HG03575 (cell line): Measurements from ENCODE around the gene CRYGN.
A peak's percentile ranks its signal among the peaks of the same experiment; 100 is the strongest.

ENCODE experiments used
- ATAC-seq: cut with Tn5 transposase; IDR thresholded peaks from one replicate; pipeline ENCODE4 v1.9.1; 2021; ENCODE audit not compliant: unreplicated experiment, insufficient number of reproducible peaks, low FRiP score; ENCODE audit errors: extremely low read depth

CRYGN gene

DNA sequence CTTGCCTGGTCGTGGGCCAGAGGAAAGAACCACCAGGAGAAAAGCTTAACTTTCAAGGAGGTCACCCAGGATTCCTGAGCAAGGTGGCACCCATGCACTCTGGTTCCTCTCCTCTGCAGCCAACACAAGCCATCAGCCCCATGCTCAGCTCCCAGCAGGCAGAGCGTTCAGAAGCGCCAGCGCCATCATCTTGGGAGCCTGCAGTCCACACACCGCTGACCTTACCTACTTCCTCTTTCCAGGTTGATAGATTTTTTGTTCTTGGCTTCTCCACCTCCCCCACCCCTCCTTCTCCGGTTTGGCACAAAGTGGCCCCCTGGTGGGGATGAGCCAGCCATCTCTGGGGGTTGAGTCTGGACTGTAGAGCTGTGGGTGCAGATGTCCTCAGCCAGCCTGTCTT lies 28.4 kb downstream of the CRYGN start:
- no peak for ATAC-seq

DNA sequence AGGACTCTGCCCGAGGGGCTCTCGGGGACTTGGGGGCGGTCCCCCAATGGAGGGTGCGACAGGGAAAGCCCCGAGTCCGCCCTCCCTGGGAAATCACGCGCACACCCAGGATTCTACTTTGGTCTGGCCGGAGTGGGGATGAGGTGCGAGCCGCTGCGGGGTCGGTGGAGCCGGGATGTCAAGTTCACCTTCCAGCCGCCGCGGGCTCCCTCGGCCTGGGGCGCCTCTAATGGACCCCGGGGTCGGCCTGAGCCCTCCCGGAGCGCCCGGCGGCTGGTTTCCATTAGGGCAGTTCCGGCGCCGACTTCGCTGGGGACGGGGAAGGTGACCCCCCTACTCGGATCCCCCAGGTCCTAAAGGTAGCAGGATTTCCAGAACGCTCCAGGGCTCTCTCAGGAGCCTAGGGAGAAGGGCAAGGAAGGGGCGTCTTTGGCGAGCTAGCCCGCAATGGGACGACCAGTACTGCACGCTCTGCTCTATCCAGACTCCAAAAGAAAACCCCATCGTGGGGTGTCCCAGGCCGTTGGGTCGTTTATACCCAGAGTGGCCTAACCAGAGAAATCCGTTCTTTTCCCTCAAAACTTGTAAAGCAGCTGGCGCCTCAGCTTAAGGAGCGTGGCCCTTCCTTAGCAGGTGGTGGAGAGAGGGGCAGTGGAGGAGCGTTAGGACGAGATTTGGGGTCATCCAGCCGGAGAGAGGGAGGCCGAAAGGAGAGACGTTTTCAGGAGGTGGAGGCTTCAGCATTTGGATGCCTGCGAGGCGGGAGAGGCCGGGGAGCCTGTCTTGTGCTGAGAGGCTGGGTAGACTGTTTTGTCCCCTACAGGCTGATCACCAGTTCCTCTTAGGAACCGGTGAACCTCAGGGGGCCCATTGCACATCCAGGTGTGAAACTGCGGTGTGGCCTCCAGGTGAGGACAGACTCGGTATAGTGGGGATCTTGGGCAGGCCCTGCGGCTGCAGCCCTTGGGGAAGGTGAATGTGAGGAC lies 29.2 kb downstream of the CRYGN start:
- ATAC-seq = no peak

DNA sequence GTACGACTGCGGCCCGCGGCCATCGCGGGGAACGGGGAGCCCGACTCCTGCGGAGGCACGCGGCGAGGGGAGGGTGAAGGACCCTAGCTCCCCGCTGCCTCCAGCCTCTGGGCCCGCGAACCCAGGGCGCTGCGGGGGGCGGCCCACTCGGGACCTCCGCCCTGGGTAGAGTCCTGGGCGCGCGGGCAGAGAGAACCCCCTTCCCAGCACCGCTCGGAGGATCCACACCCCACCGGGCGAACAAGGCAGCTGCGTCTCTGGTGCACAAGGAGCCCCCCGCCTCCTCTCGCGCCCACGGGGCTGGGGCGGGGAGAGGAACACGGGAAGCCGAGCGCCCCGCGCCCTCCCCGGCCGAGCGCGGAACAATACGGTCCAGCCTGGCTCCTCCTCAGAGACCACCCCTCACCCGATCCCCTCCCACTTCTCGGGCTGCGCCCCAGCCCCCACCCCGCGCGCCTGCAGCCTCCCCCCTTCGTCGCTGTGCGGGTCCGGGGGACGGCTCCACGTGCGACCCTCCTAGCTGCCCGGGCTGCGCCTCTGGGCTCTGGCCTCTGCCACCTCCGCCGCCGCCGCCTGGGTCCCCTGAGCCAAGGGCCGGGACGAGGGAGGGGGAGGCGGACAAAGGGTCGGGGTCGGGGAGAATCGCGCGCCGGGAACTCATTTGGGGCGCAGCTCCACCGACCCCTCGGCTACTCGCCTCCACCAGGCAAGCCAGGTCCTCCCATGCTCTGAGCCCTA lies 30.1 kb downstream of the CRYGN start, which contains the start of gene WDR86:
Gene WDR86, minus strand, starts transcription at position 372 of the 738 bp plus-strand sequence. CDS start 449 bp downstream, outside the sequence.
- ATAC-seq = no peak

DNA sequence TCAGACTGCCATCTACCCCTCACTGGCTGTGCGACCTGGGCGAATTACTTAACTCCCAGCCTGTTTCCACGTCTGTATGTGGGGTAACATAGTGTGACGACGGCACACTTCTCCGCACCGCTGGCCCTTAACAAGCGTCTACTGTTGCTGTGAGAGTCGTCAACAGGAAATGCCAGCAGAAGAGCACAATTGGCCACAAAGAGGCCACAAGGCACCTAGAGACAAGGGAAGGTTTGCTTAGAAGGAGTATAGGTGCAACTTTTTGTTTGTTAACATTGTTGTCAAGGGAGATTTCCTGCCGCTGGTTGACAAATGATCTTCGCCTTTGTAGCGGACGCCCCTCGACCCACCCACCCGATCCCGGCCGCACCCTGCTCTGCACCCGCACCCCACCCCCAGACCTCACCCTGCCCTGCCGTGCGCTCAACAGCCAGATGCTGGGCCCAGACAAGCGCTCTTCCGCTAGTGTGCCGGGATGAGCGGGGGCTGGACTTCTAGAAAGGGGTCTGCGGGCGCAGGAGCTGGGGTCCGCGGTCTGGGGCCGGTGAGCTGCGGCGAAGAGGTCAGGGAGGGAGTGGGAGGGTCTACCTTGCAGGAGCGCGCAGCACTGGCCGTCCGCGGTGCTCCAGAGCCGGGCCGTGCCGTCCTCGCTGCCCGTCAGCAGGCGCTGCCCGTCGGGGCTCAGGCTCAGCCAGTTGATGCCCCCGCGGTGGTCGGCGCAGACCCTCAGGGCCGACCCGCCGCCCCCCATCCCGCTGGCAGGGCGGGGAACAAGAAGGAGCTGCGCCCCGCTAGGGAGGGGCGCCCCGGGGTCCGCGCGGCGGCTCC lies 30.9 kb downstream of the CRYGN start:
- ATAC-seq = no peak

DNA sequence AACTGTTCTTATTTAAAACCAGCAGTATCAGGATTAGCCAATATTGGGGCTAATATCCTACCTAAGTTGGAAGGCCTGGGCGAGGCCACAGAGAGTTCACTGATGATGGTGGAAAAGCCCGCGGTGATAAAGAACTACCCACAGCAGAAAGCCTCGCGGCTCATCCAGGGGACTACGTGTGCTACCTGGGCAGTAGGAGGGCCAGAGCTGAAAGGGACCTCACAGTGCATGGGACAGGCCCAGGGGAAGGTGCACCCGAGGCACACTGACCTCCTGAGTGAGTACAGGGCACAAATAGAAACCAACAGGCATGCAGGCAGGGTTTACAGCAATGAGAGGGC lies 31.5 kb downstream of the CRYGN start:
- no peak for ATAC-seq

DNA sequence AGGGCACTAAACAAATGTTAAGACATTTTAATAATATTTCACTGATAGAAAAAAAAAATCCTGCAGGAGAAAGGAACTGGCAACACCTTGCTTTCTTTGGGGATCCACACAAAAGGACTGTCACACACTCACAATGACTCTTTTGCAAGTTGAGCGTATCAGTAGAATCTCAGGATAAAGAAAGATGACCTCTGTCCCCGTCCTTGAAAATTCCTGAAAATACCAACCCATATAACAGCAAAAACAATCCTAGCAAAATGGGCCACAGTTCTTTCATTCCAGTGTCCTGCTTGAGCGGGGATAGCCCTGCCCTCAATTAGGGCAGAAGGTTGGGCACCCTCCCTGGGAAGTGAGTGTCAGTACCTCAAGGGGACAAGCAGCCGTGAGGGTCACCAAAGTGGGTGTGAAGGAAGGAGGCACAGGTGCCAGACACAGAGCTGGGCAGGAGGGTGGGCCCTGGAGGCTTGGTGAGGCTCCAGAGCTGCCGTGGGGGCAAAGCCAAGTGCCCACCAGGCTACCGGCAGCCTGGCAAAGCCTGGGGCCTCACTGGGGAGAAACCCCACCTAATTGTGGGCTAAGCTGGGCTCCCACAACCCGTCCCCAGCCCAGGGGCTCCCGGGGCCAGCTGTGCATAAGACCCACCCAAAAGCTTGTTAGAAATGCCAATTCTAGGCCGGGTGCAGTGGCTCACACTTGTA lies 32.9 kb downstream of the CRYGN start:
- ATAC-seq = no peak

DNA sequence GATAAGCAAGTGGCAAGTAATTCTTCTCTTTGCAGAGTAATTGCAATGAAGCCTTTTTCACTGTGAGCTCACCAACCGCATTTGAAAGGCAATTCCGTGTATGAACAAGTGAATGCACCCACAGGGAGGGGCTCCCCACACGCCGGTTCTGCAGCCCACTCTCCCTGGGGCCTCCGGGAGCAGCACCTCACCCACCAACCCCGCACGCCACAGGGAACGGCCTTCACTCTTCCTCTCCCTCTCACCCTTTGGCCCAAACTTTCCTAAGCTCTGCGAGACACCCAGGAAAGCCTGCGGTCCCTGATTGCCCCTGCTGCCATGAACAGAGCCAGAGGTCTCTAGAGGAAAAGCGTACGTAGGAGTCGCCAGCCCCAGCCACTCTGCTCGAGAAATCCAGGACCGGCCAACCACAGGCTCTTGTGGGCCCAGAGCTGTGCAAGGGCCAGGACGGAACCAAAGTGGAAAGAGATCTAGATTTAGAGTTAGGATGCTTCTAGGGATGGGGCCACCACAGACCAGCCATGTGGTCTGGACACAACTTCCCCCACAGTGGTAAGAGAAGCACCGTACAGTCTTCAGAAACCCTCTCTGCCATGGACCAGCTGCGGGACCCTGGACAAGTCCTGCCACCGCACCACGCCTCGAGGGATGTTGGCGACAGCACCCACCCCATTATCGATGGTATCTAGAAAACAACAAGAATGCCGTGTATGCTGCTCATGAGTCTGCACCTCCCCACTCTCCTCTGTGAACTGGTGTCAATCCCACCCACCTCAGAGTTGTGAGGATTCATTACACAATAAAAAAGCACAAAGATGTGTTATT lies 33.7 kb downstream of the CRYGN start:
- no peak for ATAC-seq

DNA sequence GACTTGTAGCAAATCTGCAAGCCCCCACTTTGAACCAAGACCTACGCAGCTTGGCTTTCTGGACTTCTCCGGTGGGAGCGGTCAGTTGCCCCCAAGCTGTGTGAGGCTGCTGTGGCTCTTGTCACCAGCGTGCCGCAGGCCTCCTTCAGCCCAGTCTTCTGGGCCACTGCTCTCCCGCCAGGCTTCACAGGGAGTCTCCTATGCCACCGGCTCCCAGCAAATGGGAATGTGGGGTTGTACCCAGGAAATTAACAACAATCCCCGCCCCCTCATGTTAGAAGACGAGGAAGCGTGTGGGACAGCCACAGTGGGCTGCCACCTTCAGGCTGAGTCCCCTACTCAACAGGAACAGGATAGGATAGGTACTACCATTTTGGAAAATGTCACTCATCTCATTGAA lies 34.4 kb downstream of the CRYGN start:
- ATAC-seq = no peak

DNA sequence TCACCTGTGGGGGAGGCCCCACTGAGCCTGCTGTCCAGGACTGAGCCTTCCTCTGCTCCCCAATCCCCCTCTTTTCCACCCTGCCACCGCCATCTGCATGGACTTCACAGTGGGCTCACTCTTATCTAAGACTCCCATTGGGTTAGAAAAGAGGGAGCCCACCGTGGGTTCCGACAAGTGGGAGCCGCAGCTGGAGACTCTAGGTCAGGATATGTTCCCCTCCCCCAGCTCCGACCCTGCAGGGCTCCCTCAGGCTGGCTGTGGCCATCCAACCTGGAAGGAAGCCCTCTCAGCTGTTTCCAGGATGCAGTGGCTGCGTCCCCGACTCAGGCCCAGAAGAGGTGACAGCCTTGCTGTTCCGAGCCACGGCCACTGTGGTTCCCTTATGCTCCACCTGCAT lies 34.9 kb downstream of the CRYGN start:
- ATAC-seq = no peak

DNA sequence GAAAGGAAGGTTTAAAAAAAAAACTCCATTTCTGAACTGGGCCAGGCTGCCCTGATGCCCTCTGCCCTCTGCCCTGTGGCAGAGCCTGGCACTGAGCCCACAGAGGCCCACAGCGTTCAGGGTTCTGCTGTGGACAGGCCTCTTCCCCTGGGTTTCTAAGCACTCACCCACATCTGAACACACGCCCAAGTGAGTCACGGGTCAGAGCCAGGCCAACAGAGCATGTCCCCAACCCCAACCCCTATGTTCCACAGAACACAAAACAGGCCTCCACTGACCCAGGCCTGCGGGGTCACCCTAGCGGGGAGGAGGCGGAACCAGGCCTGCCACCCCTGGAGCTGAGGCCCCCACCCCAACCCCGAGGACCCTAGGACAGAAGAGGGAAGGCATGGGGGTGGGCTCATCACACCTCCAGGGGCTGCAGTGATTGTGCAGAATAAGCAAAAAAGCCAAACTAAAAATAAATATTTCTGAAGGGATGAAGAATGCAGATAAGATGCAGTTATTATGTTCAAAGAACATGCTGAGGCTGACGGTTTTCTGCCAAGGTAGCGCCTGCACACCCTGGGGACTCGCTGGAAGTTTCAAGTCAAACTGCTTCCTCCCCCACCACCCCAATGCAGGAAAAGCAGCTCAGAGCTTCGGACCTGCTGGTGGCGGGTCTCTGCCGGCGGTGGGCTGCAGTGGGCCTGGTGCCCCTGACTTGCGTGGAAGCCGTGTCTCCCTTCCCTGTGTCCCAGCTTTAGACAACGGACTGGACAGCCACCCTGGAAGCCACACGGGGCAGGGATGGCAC lies 35.5 kb downstream of the CRYGN start:
- no peak for ATAC-seq

DNA sequence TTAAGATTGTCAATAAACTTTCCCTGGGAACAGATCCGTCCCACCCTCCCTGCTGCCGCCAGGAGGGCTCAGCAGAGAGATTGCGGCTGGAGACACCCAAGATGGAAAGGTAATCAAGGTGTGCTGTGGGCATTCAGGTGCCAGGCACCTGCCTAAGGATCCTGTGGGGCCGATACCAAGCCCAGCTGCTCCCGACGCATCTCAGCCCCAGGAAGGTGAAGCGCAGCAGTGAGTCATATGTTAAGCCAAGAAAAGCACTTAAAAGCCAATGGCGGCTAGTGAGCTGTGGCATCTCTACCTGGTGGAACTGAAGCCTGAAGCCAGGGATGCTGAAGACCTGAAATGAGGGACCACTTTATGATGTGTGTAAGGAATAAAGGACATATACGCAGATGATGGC lies 36.2 kb downstream of the CRYGN start:
- ATAC-seq = no peak

DNA sequence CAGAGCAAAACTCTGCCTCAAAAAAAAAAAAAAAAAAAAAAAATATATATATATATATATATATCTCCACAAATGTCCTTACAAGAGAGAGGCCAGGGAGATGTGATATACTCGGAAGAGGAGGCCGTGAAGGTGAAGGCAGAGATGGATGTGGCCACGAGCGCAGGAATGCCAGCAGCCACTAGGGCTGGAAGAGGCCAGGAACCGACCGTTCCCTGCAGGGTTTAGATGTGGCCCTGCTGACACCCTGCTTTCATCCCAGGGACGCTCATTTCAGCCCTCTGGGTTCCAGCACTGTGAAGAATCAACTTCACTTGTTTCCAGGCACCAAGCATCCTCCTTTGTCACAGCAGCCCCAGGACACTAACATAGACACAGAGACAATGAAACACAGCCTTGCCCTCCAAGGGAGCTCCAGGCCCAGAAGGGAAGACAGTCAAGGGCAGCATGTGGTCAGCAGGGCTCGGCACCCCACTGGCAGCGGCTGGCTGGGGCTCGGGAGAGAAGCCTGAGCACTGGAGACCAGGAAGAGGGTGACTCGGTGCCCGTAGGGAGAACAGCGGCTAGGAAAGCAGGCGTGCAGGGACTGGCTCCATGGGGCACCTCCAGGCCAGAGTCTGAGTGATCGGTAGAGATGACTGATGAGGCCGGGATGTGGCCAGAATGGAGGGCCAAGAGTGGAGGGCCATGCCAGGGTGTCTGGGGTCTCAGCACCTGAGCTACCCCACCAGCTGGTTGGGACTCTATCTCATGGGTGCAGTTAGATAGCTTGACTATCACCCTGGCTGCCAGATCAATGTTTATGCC lies 37.7 kb downstream of the CRYGN start:
- no peak for ATAC-seq

DNA sequence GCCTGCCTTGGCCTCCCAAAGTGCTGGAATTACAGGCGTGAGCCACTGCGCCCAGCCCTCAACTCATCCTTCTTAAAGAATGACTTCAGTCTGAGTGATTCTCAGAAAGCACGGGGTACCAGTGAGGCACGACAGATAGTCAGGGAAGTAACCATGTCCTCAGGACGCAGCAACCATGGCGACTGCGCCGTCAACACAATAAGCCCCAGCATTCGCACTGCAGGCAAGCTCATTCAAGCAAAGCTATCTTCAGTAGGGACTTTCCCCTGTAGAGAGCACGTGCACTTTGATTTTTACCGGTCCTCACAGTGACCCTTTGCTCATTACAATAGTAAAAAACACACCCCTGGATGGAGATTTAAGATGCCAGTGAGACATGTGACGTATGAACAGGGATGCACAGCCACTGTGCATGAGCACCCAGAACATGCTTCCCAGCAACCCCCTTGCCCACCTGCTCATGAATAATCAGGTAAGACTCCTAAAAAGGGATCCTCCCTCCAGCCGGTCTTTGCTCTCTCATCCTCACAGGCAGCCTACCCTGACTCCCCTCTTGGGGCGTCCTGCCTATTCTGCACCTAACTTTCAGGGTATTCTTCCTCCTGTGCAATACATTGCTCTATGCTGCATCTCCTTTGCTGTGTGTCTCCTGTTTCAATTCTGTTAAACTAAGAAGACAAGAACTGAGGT lies 39.2 kb downstream of the CRYGN start:
- peak; percentile 62 for ATAC-seq

DNA sequence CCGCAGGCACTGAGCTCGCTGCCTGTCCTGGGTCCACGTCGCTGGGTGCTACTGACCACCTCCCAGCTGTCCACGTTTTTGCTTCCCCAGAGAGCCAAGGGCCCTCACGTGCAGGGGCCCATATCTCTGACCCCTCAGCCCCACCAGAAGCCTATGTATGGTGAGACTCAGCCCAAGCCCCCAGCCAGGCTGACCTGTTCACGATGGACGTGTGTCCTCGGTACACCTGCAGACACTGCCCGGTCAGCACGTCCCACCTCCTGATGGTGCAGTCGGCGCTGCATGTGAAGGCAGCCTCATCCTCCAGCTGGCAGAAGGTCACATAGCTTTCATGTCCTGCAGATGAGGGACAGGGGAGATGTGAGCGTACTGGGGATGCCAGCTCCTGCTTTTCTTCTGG lies 40.0 kb downstream of the CRYGN start:
- no peak for ATAC-seq

DNA sequence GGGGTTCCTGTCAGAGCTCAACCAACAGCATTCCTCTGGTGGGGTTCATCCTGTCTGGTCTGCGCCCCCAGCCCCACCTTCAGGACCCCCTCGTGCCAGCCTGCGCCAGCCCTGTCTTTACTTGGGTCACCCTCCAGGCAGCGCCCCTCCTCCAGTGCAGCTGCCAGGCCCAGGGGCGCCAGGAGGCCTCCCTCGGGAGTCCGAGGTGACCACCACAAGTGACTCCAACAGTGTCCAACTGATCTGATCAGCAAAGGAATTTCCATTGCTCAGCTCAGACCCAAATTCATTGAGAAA lies 40.7 kb downstream of the CRYGN start:
- no peak for ATAC-seq
